Esophagus squamous epithelium (tissue), 5 donors: ENCODE measurements around the gene DGKB. TPM values are rescaled to one million over a fixed set of nuclear protein-coding genes. Genes with fewer than 3 reads are reported as not detected.

Experiments used
- DNase-seq: peaks from one replicate; lab custom pipeline; 2025; lab: John Stamatoyannopoulos, UW
- H3K27ac ChIP-seq, 4 donors: fragments of 200-600 bp; sonication (generic); one replicate each; pipeline ENCODE4 v1.5.1; 2016 to 2019; ENCODE audit warnings: mild to moderate bottlenecking in 1 of 4
- H3K27me3 ChIP-seq, 4 donors: fragments of 200-600 bp; sonication (generic); 1 replicate in 3 of 4; 2 replicates in 1 of 4; pipeline versions ENCODE4 v1.5.1 to v1.6.0; 2017 to 2021; ENCODE audit warnings: antibody characterized with exemption in 1 of 4
- H3K36me3 ChIP-seq, 3 donors: fragments of 200-600 bp; sonication (generic); one replicate each; pipeline ENCODE4 v1.5.1; 2016 to 2019
- H3K4me1 ChIP-seq, 3 donors: fragments of 200-600 bp; sonication (generic); one replicate each; pipeline ENCODE4 v1.5.1; 2017 to 2019
- H3K4me3 ChIP-seq, 4 donors: fragments of 200-600 bp; sonication (generic); 1 replicate in 3 of 4; 2 replicates in 1 of 4; pipeline ENCODE4 v1.5.1; 2016 to 2019; ENCODE audit warnings: mild to moderate bottlenecking in 2 of 4, moderate library complexity in 1 of 4
- H3K9me3 ChIP-seq, 3 donors: fragments of 200-600 bp; sonication (generic); one replicate each; pipeline ENCODE4 v1.5.1; 2016 to 2019
- POLR2A ChIP-seq, 4 donors: fragments of 450-650 bp; IDR thresholded peaks; one replicate each; pipeline ENCODE4 v1.6.1; 2017; ENCODE audit warnings: antibody characterized with exemption in 4 of 4, mild to moderate bottlenecking in 4 of 4, moderate library complexity in 3 of 4
- WGBS, 2 donors: methylation state at CpG; one replicate each; pipeline ENCODE4 v1.1.5; 2018; 5-methylcytosine and 5-hydroxymethylcytosine counted together
- intact Hi-C: fragments of 100-400 bp; cut with DNase I; formaldehyde crosslinking; loops from one replicate; pipeline ENCODE4 v1.15.0; 2022
- total RNA-seq, 4 donors: library from RNA; depleted of rRNA; stranded (reverse); fragments of >200 nt; gene quantifications; one replicate each; pipeline ENCODE4 v1.1.0, GENCODE V29; 2016
- TF ChIP-seq, protein P1 (sequence below), 6 experiments: fragments of 450-650 bp in 4 of 6; fragments of 200-600 bp in 2 of 6; sonication (generic) in 2 of 6; IDR thresholded peaks; one replicate each; pipeline ENCODE4 v1.5.1; 2016 to 2019; ENCODE audit warnings: antibody characterized with exemption in 6 of 6, mild to moderate bottlenecking in 4 of 6, moderate library complexity in 4 of 6
- donor health status: DM: yes; HTN: yes; CAD: no.

Gene DGKB
- total RNA-seq, 4 donors from 2014 or later = 0.09 to 1.1 (median 0.23) TPM; not detected in 1

DNA sequence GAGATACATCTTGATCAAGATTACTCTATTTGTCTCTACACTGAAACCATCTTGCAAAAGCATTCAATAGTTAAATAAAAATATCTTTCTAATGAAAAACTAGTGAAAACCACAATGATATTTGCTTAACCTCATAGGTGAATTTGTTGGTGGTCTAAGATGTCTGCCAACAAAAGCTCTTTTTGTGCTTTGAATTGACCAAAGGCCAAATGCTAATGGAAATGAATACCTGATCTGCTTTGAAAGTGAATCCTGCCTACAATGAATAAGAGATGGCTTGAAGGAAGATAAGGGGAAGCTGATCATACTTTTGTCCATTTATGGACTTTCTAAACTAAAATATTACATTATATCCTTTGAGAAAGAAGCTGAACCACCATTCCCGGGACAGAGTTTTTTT, 684.2 kb downstream of the DGKB start:
- Histone ChIP-seq H3K27ac (no peak overlapping the region), H3K4me1 (no peaks in the 10 kb centered on the region), H3K4me3 (no peak overlapping the region), H3K27me3 (no peaks in the 10 kb centered on the region), H3K36me3 (no peaks in the 10 kb centered on the region), H3K9me3 (no peaks in the 10 kb centered on the region)
- WGBS, 2 donors = 73 to 75% methylated on average over 1 of the region's 1 CpG
- DNase-seq = no peak
- TF ChIP-seq POLR2A (IDR thresholded peaks at IDR 0.05) = no peak
- TF ChIP-seq, protein P1, sequence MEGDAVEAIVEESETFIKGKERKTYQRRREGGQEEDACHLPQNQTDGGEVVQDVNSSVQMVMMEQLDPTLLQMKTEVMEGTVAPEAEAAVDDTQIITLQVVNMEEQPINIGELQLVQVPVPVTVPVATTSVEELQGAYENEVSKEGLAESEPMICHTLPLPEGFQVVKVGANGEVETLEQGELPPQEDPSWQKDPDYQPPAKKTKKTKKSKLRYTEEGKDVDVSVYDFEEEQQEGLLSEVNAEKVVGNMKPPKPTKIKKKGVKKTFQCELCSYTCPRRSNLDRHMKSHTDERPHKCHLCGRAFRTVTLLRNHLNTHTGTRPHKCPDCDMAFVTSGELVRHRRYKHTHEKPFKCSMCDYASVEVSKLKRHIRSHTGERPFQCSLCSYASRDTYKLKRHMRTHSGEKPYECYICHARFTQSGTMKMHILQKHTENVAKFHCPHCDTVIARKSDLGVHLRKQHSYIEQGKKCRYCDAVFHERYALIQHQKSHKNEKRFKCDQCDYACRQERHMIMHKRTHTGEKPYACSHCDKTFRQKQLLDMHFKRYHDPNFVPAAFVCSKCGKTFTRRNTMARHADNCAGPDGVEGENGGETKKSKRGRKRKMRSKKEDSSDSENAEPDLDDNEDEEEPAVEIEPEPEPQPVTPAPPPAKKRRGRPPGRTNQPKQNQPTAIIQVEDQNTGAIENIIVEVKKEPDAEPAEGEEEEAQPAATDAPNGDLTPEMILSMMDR (IDR thresholded peaks at IDR 0.05) = no peak
- intact Hi-C loops = no loop called here

DNA sequence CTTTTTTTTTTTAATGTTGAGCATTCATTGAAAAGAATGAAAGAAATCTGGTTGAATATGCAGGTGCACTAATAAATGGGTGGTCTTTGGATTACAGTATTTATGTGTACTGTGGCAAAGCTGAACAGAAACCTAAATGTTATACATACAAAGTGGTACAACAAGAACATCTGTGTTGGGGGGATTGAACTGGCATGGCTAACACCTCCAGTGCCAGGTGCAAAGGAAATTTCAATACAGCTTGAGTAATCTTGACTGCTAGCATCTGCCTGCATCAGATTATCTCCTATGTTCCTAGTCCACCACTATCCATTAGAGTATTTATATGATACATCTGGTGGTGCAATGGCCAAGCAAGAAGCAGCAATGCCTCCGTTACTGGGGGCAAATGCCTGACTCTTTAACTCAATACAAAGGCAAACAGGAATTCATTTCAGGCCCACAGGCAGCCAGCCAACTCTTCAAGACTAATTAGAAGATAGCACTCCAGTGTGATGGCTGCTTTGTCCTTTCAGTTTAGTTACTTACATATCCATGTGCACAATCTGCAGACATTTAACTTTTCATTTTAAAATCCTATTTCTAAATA, 692.6 kb downstream of the DGKB start:
- intact Hi-C loops = no loop called here
- Histone ChIP-seq H3K27ac (no peak overlapping the region), H3K27me3 (no peaks in the 10 kb centered on the region), H3K36me3 (no peaks in the 10 kb centered on the region), H3K9me3 (no peaks in the 10 kb centered on the region), H3K4me1 (no peaks in the 10 kb centered on the region), H3K4me3 (no peak overlapping the region)
- 17 to 44% methylated on average over 1 of the region's 1 CpG for WGBS, 2 donors
- no peak for DNase-seq
- TF ChIP-seq POLR2A (IDR thresholded peaks at IDR 0.05) = no peak
- TF ChIP-seq, protein P1 (IDR thresholded peaks at IDR 0.05) = no peak

DNA sequence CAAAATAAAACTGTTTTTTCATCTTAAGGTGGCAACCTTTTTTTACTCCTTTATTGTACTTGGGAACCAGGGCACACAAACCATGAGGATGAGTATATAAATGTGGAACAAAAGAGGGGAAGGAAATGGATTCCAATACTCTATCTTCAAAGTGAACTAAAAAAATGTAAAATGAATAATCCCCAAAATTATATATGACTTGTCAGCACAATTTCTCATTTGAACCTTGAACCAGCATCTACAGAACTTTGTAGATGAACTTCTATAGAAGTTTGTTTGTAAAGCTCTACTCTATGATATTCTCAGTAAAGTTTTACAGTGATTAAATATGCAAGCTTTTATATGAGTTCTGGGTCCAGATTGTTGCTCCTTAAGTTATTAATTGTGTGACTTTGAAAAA, 694.8 kb downstream of the DGKB start:
- intact Hi-C loops = no loop called here

DNA sequence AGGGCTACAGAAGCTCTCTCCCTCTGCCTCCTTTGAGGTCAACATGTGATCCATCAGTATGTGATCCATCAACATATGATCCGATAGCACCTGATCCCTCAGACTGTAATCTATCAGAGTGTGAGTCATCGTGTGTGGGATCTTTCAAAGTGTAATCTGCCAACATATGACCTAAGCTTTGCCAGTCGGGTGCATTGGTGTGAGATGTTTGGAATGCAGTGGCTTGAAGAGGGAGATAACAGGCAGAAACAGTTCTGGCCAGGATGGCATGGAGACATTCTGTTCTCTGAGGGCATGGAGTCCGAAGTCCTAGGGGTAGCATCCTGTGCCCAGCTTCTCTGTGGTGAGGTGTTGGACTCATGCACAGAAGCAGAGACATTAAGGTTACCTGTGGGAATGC, 695.4 kb downstream of the DGKB start:
- WGBS, 2 donors = 26 to 34% methylated on average over 4 of the region's 4 CpGs
- intact Hi-C loops = no loop called here
- no peak for DNase-seq

More for the DNA sequence above, 694.8 kb downstream of the DGKB start:
- no peak for DNase-seq
- H3K36me3 ChIP-seq = no peaks in the 10 kb centered on the region
- H3K4me3 ChIP-seq = no peak overlapping the region
- no peaks in the 10 kb centered on the region for H3K27me3 ChIP-seq
- H3K9me3 ChIP-seq = no peaks in the 10 kb centered on the region
- TF ChIP-seq, protein P1 (IDR thresholded peaks at IDR 0.05) = no peak
- no peak for TF ChIP-seq POLR2A (IDR thresholded peaks at IDR 0.05)
- H3K27ac ChIP-seq = no peak overlapping the region
- no peaks in the 10 kb centered on the region for H3K4me1 ChIP-seq

DNA sequence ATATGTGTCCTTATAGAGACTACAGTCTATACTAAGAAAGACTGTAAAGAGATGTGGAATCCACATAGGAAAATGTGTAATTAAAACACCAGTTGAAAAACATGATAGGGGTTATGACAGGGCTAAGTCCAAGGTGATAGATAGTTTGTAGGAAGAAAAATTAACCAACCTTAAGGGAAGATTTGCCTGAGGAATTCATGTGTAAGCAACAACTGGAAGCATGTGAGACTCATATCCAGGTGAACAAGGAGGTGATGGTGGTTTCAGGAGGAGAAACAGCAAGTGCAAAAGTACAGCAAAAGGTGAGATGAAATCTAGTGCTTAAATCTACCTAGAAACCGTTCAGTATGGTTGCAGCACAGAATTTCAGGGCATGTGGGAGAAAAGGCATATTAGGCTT, 696.4 kb downstream of the DGKB start:
- TF ChIP-seq POLR2A (IDR thresholded peaks at IDR 0.05) = no peak
- TF ChIP-seq, protein P1 (IDR thresholded peaks at IDR 0.05) = no peak
- no peak overlapping the region for H3K4me3 ChIP-seq
- WGBS, 2 donors = 42 to 57% methylated on average over 1 of the region's 1 CpG
- H3K4me1 ChIP-seq = no peaks in the 10 kb centered on the region
- intact Hi-C loops = no loop called here
- DNase-seq = no peak
- H3K27ac ChIP-seq = no peak overlapping the region
- no peaks in the 10 kb centered on the region for H3K36me3 ChIP-seq
- no peaks in the 10 kb centered on the region for H3K27me3 ChIP-seq
- no peaks in the 10 kb centered on the region for H3K9me3 ChIP-seq

More for the DNA sequence above, 695.4 kb downstream of the DGKB start:
- H3K4me3 ChIP-seq = no peak overlapping the region
- H3K9me3 ChIP-seq = no peaks in the 10 kb centered on the region
- TF ChIP-seq POLR2A (IDR thresholded peaks at IDR 0.05) = no peak
- TF ChIP-seq, protein P1 (IDR thresholded peaks at IDR 0.05) = no peak
- no peaks in the 10 kb centered on the region for H3K4me1 ChIP-seq
- H3K27me3 ChIP-seq = no peaks in the 10 kb centered on the region
- no peak overlapping the region for H3K27ac ChIP-seq
- no peaks in the 10 kb centered on the region for H3K36me3 ChIP-seq
